SK-N-SH (cell line): ENCODE results near the gene ENHO. TPM values are rescaled to one million over a fixed set of nuclear protein-coding genes. Genes with fewer than 3 reads are reported as not detected.
A peak's percentile ranks its signal among the peaks of the same experiment; 100 is the strongest.

Experiments used
- CTCF ChIA-PET: fragments of 300-600, 350-600 bp; formaldehyde crosslinking; extraction: SDS; loops from one replicate; lab custom pipeline; 2021; lab: Yijun Ruan, JAX
- POLR2A ChIA-PET: fragments of 350-600 bp; sonication (Branson Sonifier 250); formaldehyde crosslinking; extraction: SDS; loops from one replicate; lab custom pipeline; 2020; ENCODE audit warnings: antibody characterized with exemption, inconsistent platforms; lab: Yijun Ruan, JAX
- DNase-seq: peaks from one replicate; pipeline ENCODE4 v3.0.0; 2012
- H2AFZ ChIP-seq: fragments of 200-600 bp; sonication (generic); 2 replicates; pipeline ENCODE4 v1.8.1; 2016; ENCODE audit warnings: antibody characterized with exemption, mild to moderate bottlenecking, low read depth
- H3F3A ChIP-seq: fragments of 200-600 bp; sonication (generic); replicated peaks from 2 replicates; pipeline ENCODE3; 2016; ENCODE audit warnings: antibody characterized with exemption, mild to moderate bottlenecking; ENCODE audit not compliant: insufficient read depth
- H3K27ac ChIP-seq, 2 experiments: fragments of 200-500 bp in 1 of 2; fragments of 200-600 bp in 1 of 2; sonication (Bioruptor generic) in 1 of 2; sonication (generic), shearing (Covaris generic) in 1 of 2; 2 replicates each; pipeline versions ENCODE4 v1.5.1 to v1.6.1; 2014 to 2016; ENCODE audit warnings: low read depth in 2 of 2, inconsistent platforms in 1 of 2, low read length in 1 of 2, mild to moderate bottlenecking in 1 of 2, mixed read lengths in 1 of 2
- H3K27me3 ChIP-seq: fragments of 200-600 bp; sonication (generic), shearing (Covaris generic); 2 replicates; pipeline ENCODE4 v1.6.1; 2016; ENCODE audit warnings: mixed run types; ENCODE audit not compliant: insufficient read depth
- H3K36me3 ChIP-seq, 2 experiments: fragments of 200-500 bp in 1 of 2; fragments of 200-600 bp in 1 of 2; sonication (Bioruptor generic) in 1 of 2; sonication (generic) in 1 of 2; replicated peaks in 1 of 2; 2 replicates each; pipeline versions ENCODE3 to v1.5.1; 2014 to 2016; ENCODE audit warnings: low read length in 1 of 2, mild to moderate bottlenecking in 1 of 2; ENCODE audit not compliant: insufficient read depth in 2 of 2, control insufficient read depth in 1 of 2
- H3K4me1 ChIP-seq, 2 experiments: fragments of 200-500 bp in 1 of 2; fragments of 200-600 bp in 1 of 2; sonication (Bioruptor generic) in 1 of 2; sonication (generic), shearing (Covaris generic) in 1 of 2; 2 replicates each; pipeline versions ENCODE4 v1.5.1 to v1.6.1; 2014 to 2016; ENCODE audit warnings: low read depth in 1 of 2, low read length in 1 of 2, mixed run types in 1 of 2; ENCODE audit not compliant: insufficient read depth in 2 of 2, control insufficient read depth in 1 of 2
- H3K4me2 ChIP-seq: fragments of 200-600 bp; sonication (generic), shearing (Covaris generic); 2 replicates; pipeline ENCODE4 v1.6.1; 2017; ENCODE audit warnings: mixed run types
- H3K4me3 ChIP-seq, 2 experiments: fragments of 200-500 bp in 1 of 2; fragments of 200-600 bp in 1 of 2; sonication (Bioruptor generic) in 1 of 2; sonication (generic), shearing (Covaris generic) in 1 of 2; 2 replicates each; pipeline versions ENCODE4 v1.5.1 to v1.8.1; 2014 to 2016; ENCODE audit warnings: low read depth in 2 of 2, inconsistent platforms in 1 of 2, low read length in 1 of 2, mild to moderate bottlenecking in 1 of 2, mixed read lengths in 1 of 2, moderate library complexity in 1 of 2
- H3K79me2 ChIP-seq: fragments of 200-600 bp; sonication (generic); 2 replicates; pipeline ENCODE4 v1.8.1; 2017; ENCODE audit warnings: mild to moderate bottlenecking; ENCODE audit not compliant: insufficient read depth
- H3K9ac ChIP-seq: fragments of 200-600 bp; sonication (generic); 2 replicates; pipeline ENCODE4 v1.6.1; 2017; ENCODE audit warnings: mixed run types
- H3K9me2 ChIP-seq: fragments of 200-600 bp; sonication (generic); 2 replicates; pipeline ENCODE4 v1.6.1; 2017; ENCODE audit warnings: mixed run types
- H3K9me3 ChIP-seq: fragments of 200-600 bp; sonication (generic); 2 replicates; pipeline ENCODE4 v1.6.1; 2017; ENCODE audit warnings: mixed run types, mild to moderate bottlenecking, moderate library complexity
- H4K20me1 ChIP-seq: fragments of 200-600 bp; sonication (generic); 2 replicates; pipeline ENCODE4 v1.6.1; 2017; ENCODE audit warnings: mild to moderate bottlenecking, mixed run types; ENCODE audit not compliant: insufficient read depth
- CHD2 ChIP-seq: fragments of 150-350 bp; IDR thresholded peaks from 2 replicates; pipeline ENCODE4 v1.6.1; 2018; ENCODE audit warnings: low read length; ENCODE audit not compliant: partially characterized antibody
- EP300 ChIP-seq, 2 experiments: IDR thresholded peaks; 2 replicates each; pipeline versions ENCODE4 v1.4.0 to v1.6.1; 2012; ENCODE audit warnings: borderline replicate concordance in 1 of 2, low read depth in 1 of 2, low read length in 1 of 2
- EZH2phosphoT487 ChIP-seq: fragments of 200-600 bp; sonication (generic); IDR thresholded peaks from 2 replicates; pipeline ENCODE4 v1.6.1; 2017; ENCODE audit warnings: low read depth, mixed run types, mild to moderate bottlenecking, antibody characterized with exemption, moderate library complexity, borderline replicate concordance
- FOSL2 ChIP-seq: IDR thresholded peaks from 2 replicates; pipeline ENCODE4 v1.4.0; 2012; ENCODE audit warnings: low read depth, mild to moderate bottlenecking, moderate library complexity, borderline replicate concordance
- FOXM1 ChIP-seq: IDR thresholded peaks from 2 replicates; pipeline ENCODE4 v1.4.0; 2012; ENCODE audit warnings: low read depth, mild to moderate bottlenecking
- GABPA ChIP-seq: IDR thresholded peaks from 2 replicates; pipeline ENCODE4 v1.4.0; 2012; ENCODE audit warnings: low read depth, mild to moderate bottlenecking
- MXI1 ChIP-seq: IDR thresholded peaks from 2 replicates; pipeline ENCODE4 v1.6.1; 2012; ENCODE audit warnings: mild to moderate bottlenecking, low read depth, low read length, improper control_type of control experiment
- NFIC ChIP-seq: IDR thresholded peaks from 2 replicates; pipeline ENCODE4 v1.4.0; 2012; ENCODE audit warnings: borderline replicate concordance
- NRF1 ChIP-seq: IDR thresholded peaks from 2 replicates; pipeline ENCODE4 v1.6.1; 2012; ENCODE audit warnings: low read depth, mild to moderate bottlenecking, low read length
- RAD21 ChIP-seq: IDR thresholded peaks from 2 replicates; pipeline ENCODE4 v1.6.1; 2012; ENCODE audit warnings: mild to moderate bottlenecking, low read length
- RCOR1 ChIP-seq: fragments of 150-350 bp; IDR thresholded peaks from 2 replicates; pipeline ENCODE4 v1.6.1; 2017; ENCODE audit warnings: antibody characterized with exemption, low read length
- SMC3 ChIP-seq: IDR thresholded peaks from 2 replicates; pipeline ENCODE4 v1.6.1; 2012; ENCODE audit warnings: low read depth, low read length, improper control_type of control experiment
- TAF1 ChIP-seq: IDR thresholded peaks from 2 replicates; pipeline ENCODE4 v1.6.1; 2012; ENCODE audit warnings: low read depth, mild to moderate bottlenecking, low read length, moderate library complexity, borderline replicate concordance
- TCF12 ChIP-seq: IDR thresholded peaks from 2 replicates; pipeline ENCODE4 v1.4.0; 2012
- WGBS: methylation state at CpG from one replicate; pipeline ENCODE4 v1.1.6; 2017; ENCODE audit warnings: low lambda C conversion rate; 5-methylcytosine and 5-hydroxymethylcytosine counted together
- polyA plus RNA-seq, 3 experiments: library from polyadenylated mRNA; depleted of rRNA; stranded (reverse); fragments of >200 nt; gene quantifications; 2 replicates each; pipeline ENCODE4 v1.2.3, GENCODE V29; 2012
- TF ChIP-seq, protein P1 (sequence below): IDR thresholded peaks from 2 replicates; pipeline ENCODE4; 2012

The ENHO gene
- polyA plus RNA-seq, 1 of the 3 experiments (the other 2 are of a cell fraction) = 1.5 TPM

DNA sequence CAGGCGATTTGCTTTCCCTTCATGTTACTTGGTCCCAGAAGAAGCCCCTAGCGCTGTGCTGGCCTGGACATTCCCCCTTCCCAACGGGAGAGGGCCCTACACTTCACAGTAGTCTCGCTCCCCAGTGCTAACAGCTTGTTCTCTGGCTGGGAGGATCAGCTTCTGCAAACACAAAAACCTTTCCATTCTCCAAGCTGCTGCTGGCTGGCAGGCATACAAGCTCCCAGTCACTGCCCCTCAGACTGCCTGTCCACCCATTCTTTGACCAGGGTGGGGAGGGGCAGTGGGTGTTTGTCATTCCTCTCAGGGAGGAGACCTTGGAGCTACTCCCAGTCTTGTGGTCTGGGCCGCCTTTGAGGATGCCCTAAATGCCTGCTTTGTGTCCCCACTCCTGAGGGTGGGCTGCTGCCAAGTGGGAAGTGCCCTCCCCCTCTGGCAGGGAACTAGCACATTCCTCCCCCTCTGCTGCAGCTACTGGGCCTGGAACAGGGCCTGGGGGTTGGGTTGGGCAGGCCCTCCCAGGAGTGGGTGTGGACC is 20.8 kb downstream of the ENHO start:
- Histone ChIP-seq H3F3A (no peaks in the 10 kb centered on the region), H4K20me1 (no peaks in the 10 kb centered on the region), H3K9me2 (no peaks in the 10 kb centered on the region), H3K79me2 (no peaks in the 10 kb centered on the region), H3K36me3 (no peaks in the 10 kb centered on the region), H2AFZ (no peak overlapping the region), H3K4me2 (peak overlapping the region; percentile 41; the same call in 1 of the 2 replicates), H3K4me3 (no peak overlapping the region; a peak in 1 of 4 replicates), H3K9me3 (no peaks in the 10 kb centered on the region), H3K4me1 (peaks cover 0 to 6% of the 10 kb centered on the region in 2 experiments; a peak in 1 of 4 replicates), H3K9ac (no peak overlapping the region), H3K27me3 (no peaks in the 10 kb centered on the region), H3K27ac (no peak overlapping the region)
- POLR2A ChIA-PET = no interaction called here
- no peak for DNase-seq
- CTCF ChIA-PET = interaction anchor here (0.9 to 9.5 kb wide), 28 partner anchors 10 to 184 kb away, joined by 3 to 155 read pairs (median 8); partner anchors contain the start of gene ENHO
- 53% methylated on average over 5 of the region's 5 CpGs for WGBS
- TF ChIP-seq EZH2phosphoT487 (no peak), NFIC (peak; percentile 74), EP300 (IDR thresholded peaks at IDR 0.05; ENCODE audit: borderline replicate concordance in 1 of 2, low read depth in 1 of 2, low read length in 1 of 2) (no peak), FOSL2 (no peak), TAF1 (no peak), NRF1 (no peak), RCOR1 (no peak), MXI1 (no peak), CHD2 (no peak), RAD21 (peak; percentile 7; the same call in 1 of the 2 replicates), SMC3 (no peak; the same call in 1 of the 2 replicates), TCF12 (peak; percentile 36; the same call in 1 of the 2 replicates)
- TF ChIP-seq, protein P1, sequence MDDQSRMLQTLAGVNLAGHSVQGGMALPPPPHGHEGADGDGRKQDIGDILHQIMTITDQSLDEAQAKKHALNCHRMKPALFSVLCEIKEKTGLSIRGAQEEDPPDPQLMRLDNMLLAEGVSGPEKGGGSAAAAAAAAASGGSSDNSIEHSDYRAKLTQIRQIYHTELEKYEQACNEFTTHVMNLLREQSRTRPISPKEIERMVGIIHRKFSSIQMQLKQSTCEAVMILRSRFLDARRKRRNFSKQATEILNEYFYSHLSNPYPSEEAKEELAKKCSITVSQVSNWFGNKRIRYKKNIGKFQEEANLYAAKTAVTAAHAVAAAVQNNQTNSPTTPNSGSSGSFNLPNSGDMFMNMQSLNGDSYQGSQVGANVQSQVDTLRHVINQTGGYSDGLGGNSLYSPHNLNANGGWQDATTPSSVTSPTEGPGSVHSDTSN = no peak

DNA sequence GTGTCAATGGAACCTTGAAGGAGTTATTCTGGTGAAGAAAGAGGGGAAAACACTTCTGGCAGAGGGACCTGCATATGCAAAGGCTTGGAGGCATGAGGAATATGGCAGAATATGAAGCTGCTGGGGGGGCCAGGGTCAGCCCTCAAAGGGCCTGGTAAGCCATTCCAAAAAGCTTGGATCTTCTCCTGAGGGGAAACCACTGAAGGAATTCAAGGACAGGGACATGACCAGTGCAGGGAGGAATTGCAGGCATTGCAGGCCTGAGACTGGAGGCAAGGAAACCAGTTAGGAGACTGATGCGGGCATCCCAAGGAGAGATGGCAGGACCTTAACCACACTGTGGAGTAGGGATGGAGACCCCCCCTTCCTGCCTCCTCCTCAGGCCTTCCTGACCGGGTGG is 21.4 kb downstream of the ENHO start:
- no peak for TF ChIP-seq FOXM1
- TF ChIP-seq, protein P1 = no peak
- no peak for TF ChIP-seq RCOR1
- no peak for TF ChIP-seq GABPA
- Histone ChIP-seq H2AFZ (no peak overlapping the region), H3K27ac (no peak overlapping the region), H3K4me2 (no peak overlapping the region), H3K36me3 (no peaks in the 10 kb centered on the region), H3K9me3 (no peaks in the 10 kb centered on the region), H3K9me2 (no peaks in the 10 kb centered on the region), H3K79me2 (no peaks in the 10 kb centered on the region), H3K4me3 (no peak overlapping the region), H4K20me1 (no peaks in the 10 kb centered on the region), H3K9ac (no peak overlapping the region), H3K27me3 (no peaks in the 10 kb centered on the region), H3F3A (no peaks in the 10 kb centered on the region), H3K4me1 (peaks cover 0 to 6% of the 10 kb centered on the region in 2 experiments; a peak in 1 of 4 replicates)
- CTCF ChIA-PET = interaction anchor here (0.6 to 9.5 kb wide), 46 partner anchors 11 to 184 kb away, joined by 3 to 155 read pairs (median 7); partner anchors contain the start of genes CNTFR, ENHO and MYORG
- POLR2A ChIA-PET = no interaction called here
- no peak for DNase-seq
- WGBS = 50% methylated on average over 2 of the region's 2 CpGs
